ENCODE data around the gene P2RY14. TPM values are rescaled to one million over a fixed set of nuclear protein-coding genes. Genes with fewer than 3 reads are reported as not detected.

Gene P2RY14
- total RNA-seq = 1.1 TPM

GRCh38 chr3:151278230-151278629 is at the start of gene P2RY14:
Gene P2RY14 (minus strand): TSS chr3:151278542. CDS start chr3:151214316, 64,226 bp downstream.

DNA sequence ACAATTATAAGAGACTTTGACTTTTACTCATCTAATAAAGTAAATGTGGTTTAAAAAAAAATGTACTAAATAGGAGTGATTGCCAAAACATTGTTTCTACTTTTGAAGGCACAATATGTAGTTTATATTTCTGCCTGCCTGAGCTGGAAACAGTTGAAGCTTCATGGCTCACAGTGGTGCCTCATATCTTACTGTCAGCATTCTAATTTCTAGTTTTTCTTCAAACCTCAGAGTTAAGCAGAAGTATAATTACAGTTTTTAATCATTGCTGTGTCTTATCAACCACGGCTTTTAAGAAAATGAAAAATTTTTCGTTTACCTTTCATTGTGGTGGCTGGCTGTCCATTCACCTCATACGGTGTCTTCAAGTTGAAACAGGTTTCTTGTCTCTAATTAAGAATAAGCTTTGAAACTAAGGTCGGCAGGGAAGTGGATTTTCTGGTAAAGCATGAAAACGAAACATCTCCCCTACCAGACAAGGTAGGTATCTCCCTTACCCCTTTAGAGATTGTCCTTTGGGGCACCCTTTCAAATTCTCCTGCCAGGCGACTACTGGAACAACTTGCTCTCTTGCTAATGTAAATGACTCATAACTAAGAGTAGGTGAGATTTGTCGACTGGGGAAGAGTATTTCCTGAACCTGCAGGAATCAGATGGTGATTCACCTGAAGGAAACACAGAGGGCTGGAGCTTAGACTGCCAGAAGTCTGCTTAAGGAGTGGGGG is 38.1 kb upstream of the P2RY14 start, which contains the start of gene GPR87:
Gene GPR87, minus strand, starts transcription at position 554 of the 725 bp plus-strand sequence. CDS start 16,720 bp downstream, outside the sequence.

GRCh38 chr3:151203051-151203420 is 75.3 kb downstream of the P2RY14 start, which contains the start of gene GPR171:
Gene GPR171 (minus strand): TSS chr3:151203216. CDS start chr3:151199386, 3,830 bp downstream.

Small RNA genes within 50 kb of the gene (small RNA-seq; reads per million reads assigned to genes)
- gene RNA5SP145 (ENCODE audit: low replicate concordance) = not detected

Other genes with a start within 250 kb of the P2RY14 start
- 5.9 TPM for gene MED12L, start 192.9 kb downstream of the P2RY14 start, total RNA-seq
- 13.7 TPM for gene GPR171, start 75.3 kb downstream of the P2RY14 start, total RNA-seq
- 0.12 TPM for gene GPR87, start 38.3 kb upstream of the P2RY14 start, total RNA-seq
- 1.2 TPM for gene P2RY13, start 51.0 kb upstream of the P2RY14 start, total RNA-seq
- 2.5 TPM for gene P2RY12, start 106.2 kb upstream of the P2RY14 start, total RNA-seq
- gene IGSF10, start 182.5 kb upstream of the P2RY14 start, total RNA-seq = 2.5 TPM

Data from metanephros (tissue), 2 donors.